Psoas muscle (tissue), 8 donors: ENCODE data around the gene SEMA4G. TPM values are rescaled to one million over a fixed set of nuclear protein-coding genes. Genes with fewer than 3 reads are reported as not detected.

Experiments
- ATAC-seq, 4 donors: fragments of 200-7000 bp; cut with Tn5 transposase; one replicate each; pipeline ENCODE4 v1.9.1; 2020; ENCODE audit warnings: moderate library complexity in 3 of 4, mild to moderate bottlenecking in 2 of 4
- DNase-seq, 2 donors: peaks; one replicate each; pipeline ENCODE4 v3.0.0-alpha.2; 2020
- H3K27ac ChIP-seq: fragments of 200-600 bp; one replicate; pipeline ENCODE4 v1.8.0; 2022
- H3K27me3 ChIP-seq, 3 donors: fragments of 200-600 bp in 1 of 3; one replicate each; pipeline versions ENCODE4 v1.6.1 to v1.8.0; 2013 to 2022; ENCODE audit warnings: low read length in 2 of 3, mild to moderate bottlenecking in 2 of 3, moderate library complexity in 1 of 3; ENCODE audit not compliant: insufficient read depth in 3 of 3
- H3K36me3 ChIP-seq, 2 donors: fragments of 200-600 bp in 1 of 2; one replicate each; pipeline versions ENCODE4 v1.6.1 to v1.8.0; 2013 to 2022; ENCODE audit warnings: low read depth in 1 of 2, mild to moderate bottlenecking in 1 of 2, moderate library complexity in 1 of 2; ENCODE audit not compliant: insufficient read depth in 1 of 2
- H3K4me1 ChIP-seq: fragments of 200-600 bp; one replicate; pipeline ENCODE4 v1.8.0; 2022
- H3K4me3 ChIP-seq: fragments of 200-600 bp; one replicate; pipeline ENCODE4 v1.8.0; 2022; ENCODE audit warnings: mild to moderate bottlenecking
- H3K9me3 ChIP-seq: fragments of 200-600 bp; one replicate; pipeline ENCODE4 v1.8.0; 2022
- CTCF ChIP-seq: fragments of 200-600 bp; IDR thresholded peaks from one replicate; pipeline ENCODE4 v1.8.0; 2022; ENCODE audit warnings: antibody characterized with exemption
- WGBS, 3 donors: extraction: QIAGEN DNeasy Blood & Tissue Kit; methylation state at CpG; one replicate each; pipeline versions ENCODE4 v1.1.6 to v1.1.7; 2013; 5-methylcytosine and 5-hydroxymethylcytosine counted together
- intact Hi-C, 2 donors: fragments of 100-400 bp; cut with DNase I; formaldehyde crosslinking; loops; one replicate each; pipeline versions ENCODE4 v1.11.0 to v1.14.2; 2022
- polyA plus RNA-seq, 3 donors: library from polyadenylated mRNA; stranded (reverse); fragments of 200-250 nt; gene quantifications; one replicate each; pipeline ENCODE4 v1.2.3, GENCODE V29; 2013
- total RNA-seq, 4 donors: library from RNA; stranded (reverse); fragmentation: NEBNext Ultra II Directional in 2 of 4; extraction: Animal tissue kit (Norgen Biotek cat#: 25700) in 2 of 4; gene quantifications; one replicate each; pipeline versions ENCODE4 v1.2.1 to v1.2.4, GENCODE V29; 2021 to 2023
- donor health status: healthy with polysubstance abuse.
- donor health status: DM: no; HTN: no; CAD: no; lungs with moderate emphysema.
- donor health status: Bipolar disorder and iron deficiency.
- donor health status: healthy.
- donor health status: DM: yes; HTN: yes; CAD: no.
- donor health status: DM: no; HTN: no; CAD: no.
- donor health status: DM: no; HTN: no; CAD: no.
- donor health status: DM: yes; HTN: yes; CAD: no.

SEMA4G gene
- total and polyA plus RNA-seq, 7 donors: 0.08 to 1.4 (median 0.74) TPM

- no peaks in the 10 kb centered on the region for H3K27me3 ChIP-seq
- TF ChIP-seq CTCF: no peak
- peaks cover 0 to 52% of the 10 kb centered on the region in 2 donors for H3K36me3 ChIP-seq
- H3K4me1 ChIP-seq: peaks cover 34% of the 10 kb centered on the region
- intact Hi-C loops: no loop called here
- no peak for ATAC-seq
- H3K9me3 ChIP-seq: no peaks in the 10 kb centered on the region
- no peak for DNase-seq
- peak overlapping the region; percentile 36 for H3K27ac ChIP-seq
- H3K4me3 ChIP-seq: no peak overlapping the region
- WGBS, 3 donors: 46 to 69% (median 55%) methylated on average over 28 to 33 of the region's 33 CpGs
These were observed 37.3 kb downstream of the SEMA4G start for GRCh38 chr10:101006593-101007098.

DNA sequence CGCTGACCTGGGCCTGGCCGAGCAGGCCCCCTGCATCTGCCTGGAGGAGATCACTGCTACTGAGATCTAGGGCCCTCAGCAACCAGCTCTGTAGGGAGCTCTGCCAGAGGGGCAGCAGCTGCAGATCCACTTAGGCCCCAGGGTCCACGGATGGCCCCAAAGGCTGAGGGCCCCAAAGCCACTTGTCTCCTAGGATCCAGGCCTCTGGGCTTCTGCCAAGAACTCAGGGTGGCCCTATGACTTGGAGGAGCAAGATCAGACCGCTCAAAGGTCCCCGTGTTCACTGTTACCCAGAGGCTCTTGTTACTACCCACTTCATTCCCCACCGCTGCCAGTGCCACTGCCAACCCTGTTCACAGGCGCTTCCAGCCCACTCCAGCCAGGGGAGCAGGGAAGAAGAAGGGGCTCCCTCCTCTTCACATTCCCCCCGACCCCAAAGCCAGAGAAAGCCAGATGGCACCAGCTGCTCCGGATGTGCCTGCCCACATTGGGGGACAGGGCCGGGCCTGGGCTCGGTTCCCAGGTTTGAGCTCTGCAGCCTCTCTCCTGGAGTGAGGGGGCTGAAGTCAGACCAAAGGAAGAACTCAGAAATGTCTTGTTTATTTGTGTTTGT, 37.9 kb downstream of the SEMA4G start:
- intact Hi-C loops: no loop called here
- Histone ChIP-seq H3K4me3 (no peak overlapping the region), H3K27ac (peak overlapping the region; percentile 36), H3K36me3 (peaks cover 0 to 52% of the 10 kb centered on the region in 2 donors), H3K27me3 (no peaks in the 10 kb centered on the region), H3K9me3 (no peaks in the 10 kb centered on the region), H3K4me1 (peaks cover 29% of the 10 kb centered on the region)
- 28 to 47% (median 33%) methylated on average over 9 to 11 of the region's 11 CpGs for WGBS, 3 donors
- DNase-seq (no peak), ATAC-seq (no peak)
- no peak for TF ChIP-seq CTCF

DNA sequence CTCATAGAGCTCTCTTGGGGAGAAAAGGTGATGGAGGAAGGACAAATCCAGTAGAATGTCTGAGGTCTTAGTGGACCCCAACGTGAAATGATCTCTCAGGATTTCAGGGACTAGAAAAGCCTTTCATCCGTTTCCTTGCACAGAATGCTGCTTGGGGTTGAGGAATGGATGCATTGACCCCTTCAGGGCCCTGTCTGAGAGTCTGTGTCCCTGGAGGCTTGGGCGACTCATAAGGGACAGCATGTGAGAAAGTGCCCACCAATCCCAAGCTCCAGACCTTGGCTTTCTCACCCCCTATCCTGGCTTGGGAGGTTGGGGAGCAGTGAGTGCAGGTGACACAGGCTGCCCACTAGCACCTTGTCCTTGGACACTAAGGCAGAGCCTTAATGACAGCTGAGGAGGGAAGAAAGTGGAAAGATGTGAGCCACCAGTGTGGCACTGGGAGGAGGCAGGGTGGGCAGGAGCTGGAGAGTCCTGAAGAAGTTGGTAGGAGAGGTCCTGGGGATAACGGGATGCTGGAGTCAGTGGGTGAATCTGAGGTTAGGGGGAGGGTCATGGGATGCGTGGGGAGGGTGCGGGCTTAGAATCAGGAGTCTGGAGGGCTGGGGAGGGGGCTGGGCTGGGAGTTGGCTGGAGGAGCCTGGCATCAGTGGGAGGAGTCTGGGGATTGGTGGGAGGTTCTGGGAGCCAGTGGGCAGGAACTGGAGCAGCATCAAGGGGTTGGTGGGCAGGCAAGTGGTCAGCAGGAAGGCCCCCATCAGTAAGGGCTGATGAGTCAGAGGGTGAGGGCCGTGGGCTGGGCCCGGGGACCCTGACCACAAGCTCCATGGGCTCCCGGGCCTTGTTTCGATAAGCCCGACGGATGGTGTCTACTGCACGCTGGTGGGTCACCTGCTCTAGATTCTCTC, 38.9 kb downstream of the SEMA4G start:
- TF ChIP-seq CTCF: no peak
- ATAC-seq (no peak), DNase-seq (peak in 1 of 2 donors; percentile 28)
- Histone ChIP-seq H3K4me1 (peaks cover 23% of the 10 kb centered on the region), H3K9me3 (no peaks in the 10 kb centered on the region), H3K36me3 (peaks cover 0 to 44% of the 10 kb centered on the region in 2 donors), H3K4me3 (no peak overlapping the region), H3K27ac (no peak overlapping the region), H3K27me3 (no peaks in the 10 kb centered on the region)
- intact Hi-C loops: no loop called here
- WGBS, 3 donors: 62 to 64% (median 63%) methylated on average over 13 of the region's 13 CpGs

DNA sequence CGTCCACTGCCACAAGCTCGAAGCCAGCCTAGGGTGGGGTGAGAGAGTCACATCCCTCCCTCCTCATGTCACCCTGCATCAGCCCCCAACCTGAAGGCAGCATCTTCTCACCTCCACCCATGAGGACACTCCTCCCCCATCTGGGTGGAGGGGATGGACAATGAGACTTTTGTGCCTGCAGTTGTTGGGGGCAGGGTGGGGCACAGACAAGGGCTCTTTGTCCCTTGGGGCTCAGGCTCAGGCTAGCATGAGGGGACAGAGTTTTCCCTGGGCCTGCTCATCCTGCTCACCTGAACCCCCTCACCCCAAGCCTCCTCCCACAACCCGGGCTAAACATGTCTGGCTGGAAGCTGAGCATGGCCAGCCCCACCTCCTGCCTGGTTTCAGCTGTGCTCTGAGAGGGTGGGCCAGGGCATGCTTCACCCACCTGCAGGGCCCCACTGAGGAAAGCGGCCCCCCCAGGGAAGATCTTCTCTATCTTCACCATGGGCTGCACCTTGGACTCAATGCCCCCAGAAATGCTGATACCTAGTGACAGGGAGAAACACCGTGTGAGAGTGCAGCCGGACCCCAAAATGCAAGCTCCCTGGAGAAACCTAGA, 39.6 kb downstream of the SEMA4G start:
- Histone ChIP-seq H3K4me1 (peaks cover 18% of the 10 kb centered on the region), H3K9me3 (no peaks in the 10 kb centered on the region), H3K27me3 (no peaks in the 10 kb centered on the region), H3K4me3 (no peak overlapping the region), H3K36me3 (peaks cover 0 to 36% of the 10 kb centered on the region in 2 donors), H3K27ac (no peak overlapping the region)
- intact Hi-C loops: no loop called here
- DNase-seq (peak in 1 of 2 donors; percentile 44), ATAC-seq (no peak)
- WGBS, 3 donors: 74 to 78% (median 78%) methylated on average over 6 of the region's 6 CpGs
- no peak for TF ChIP-seq CTCF
